ENCODE measurements around the gene SH3BP1. TPM values are rescaled to one million over a fixed set of nuclear protein-coding genes. Genes with fewer than 3 reads are reported as not detected.

SH3BP1 gene
- total RNA-seq, 1 experiment from 2014 or later, result 60.5 TPM

- Histone ChIP-seq H3K36me3 (ENCODE audit: low read depth) (0 out of 2 replicates have a peak, but pooled peaks cover 8% of the 10 kb centered on the region), H3K4me3 (no peak overlapping the region), H3K4me2 (no peak overlapping the region), H3F3A (ENCODE audit: insufficient read depth, low read depth) (peaks cover 17% of the 10 kb centered on the region), H3K9me2 (ENCODE audit: insufficient read depth) (no peaks in the 10 kb centered on the region), H3K4me1 (replicated peaks; ENCODE audit: insufficient read depth) (no peaks in the 10 kb centered on the region), H3K9me3 (ENCODE audit: insufficient read depth, low read depth) (no peaks in the 10 kb centered on the region), H4K20me1 (ENCODE audit: insufficient read depth) (0 out of 2 replicates have a peak, but pooled peaks cover 3% of the 10 kb centered on the region), H3K27me3 (ENCODE audit: insufficient read depth, low read depth) (no peaks in the 10 kb centered on the region), H3K27ac (no peak overlapping the region), H3K79me2 (ENCODE audit: low read depth) (no peaks in the 10 kb centered on the region), H2AFZ (no peak overlapping the region)
- intact Hi-C loops (cut with micrococcal nuclease; ENCODE audit: unreplicated experiment), result no loop called here
- ChIA-PET POLR2A (ENCODE audit: unreplicated experiment) (no interaction called here), CTCF (no interaction called here)
- no peak for DNase-seq
- no TSS peak for BruUV-seq (replicated peaks)
- TF ChIP-seq EZH2 (IDR thresholded peaks at IDR 0.05; ENCODE audit: low read depth), result no peak
- TF ChIP-seq, protein P1, sequence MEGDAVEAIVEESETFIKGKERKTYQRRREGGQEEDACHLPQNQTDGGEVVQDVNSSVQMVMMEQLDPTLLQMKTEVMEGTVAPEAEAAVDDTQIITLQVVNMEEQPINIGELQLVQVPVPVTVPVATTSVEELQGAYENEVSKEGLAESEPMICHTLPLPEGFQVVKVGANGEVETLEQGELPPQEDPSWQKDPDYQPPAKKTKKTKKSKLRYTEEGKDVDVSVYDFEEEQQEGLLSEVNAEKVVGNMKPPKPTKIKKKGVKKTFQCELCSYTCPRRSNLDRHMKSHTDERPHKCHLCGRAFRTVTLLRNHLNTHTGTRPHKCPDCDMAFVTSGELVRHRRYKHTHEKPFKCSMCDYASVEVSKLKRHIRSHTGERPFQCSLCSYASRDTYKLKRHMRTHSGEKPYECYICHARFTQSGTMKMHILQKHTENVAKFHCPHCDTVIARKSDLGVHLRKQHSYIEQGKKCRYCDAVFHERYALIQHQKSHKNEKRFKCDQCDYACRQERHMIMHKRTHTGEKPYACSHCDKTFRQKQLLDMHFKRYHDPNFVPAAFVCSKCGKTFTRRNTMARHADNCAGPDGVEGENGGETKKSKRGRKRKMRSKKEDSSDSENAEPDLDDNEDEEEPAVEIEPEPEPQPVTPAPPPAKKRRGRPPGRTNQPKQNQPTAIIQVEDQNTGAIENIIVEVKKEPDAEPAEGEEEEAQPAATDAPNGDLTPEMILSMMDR (conservative IDR thresholded peaks at IDR 0.05), result no peak
Observed at GRCh38 chr22:37647317-37647716, 7.8 kb downstream of the SH3BP1 start.

DNA sequence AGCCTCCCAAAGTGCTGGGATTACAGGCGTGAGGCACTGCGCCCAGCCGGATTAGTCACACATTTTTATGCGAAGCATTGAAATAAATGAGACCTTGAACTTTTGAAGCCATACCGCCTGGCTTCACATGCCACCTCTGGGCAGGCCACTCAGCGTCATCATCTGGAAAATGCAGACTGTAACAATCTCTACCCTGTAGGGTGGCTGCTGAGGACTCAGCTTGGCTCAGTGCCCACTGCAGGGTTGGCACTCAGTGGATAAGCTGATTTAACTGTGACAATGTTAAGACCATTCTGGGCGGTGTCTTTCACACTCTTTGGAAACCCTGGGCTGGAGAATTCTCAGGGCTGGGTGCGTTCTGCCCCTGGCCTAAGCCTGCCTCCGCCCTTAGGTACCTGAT is 8.5 kb downstream of the SH3BP1 start:
- BruUV-seq (replicated peaks), result no TSS peak
- no peak overlapping the region for H3K27ac ChIP-seq
- no peaks in the 10 kb centered on the region for H3K79me2 ChIP-seq (ENCODE audit: low read depth)
- H3K4me1 ChIP-seq (replicated peaks; ENCODE audit: insufficient read depth), result no peaks in the 10 kb centered on the region
- H3K9me2 ChIP-seq (ENCODE audit: insufficient read depth), result no peaks in the 10 kb centered on the region
- TF ChIP-seq, protein P1 (conservative IDR thresholded peaks at IDR 0.05), result no peak
- TF ChIP-seq EZH2 (IDR thresholded peaks at IDR 0.05; ENCODE audit: low read depth), result no peak
- ChIA-PET POLR2A (ENCODE audit: unreplicated experiment) (interaction anchor here (0.7 kb wide), 1 partner anchor 24 kb away, joined by 3 read pairs; no protein-coding TSS in a partner anchor), CTCF (no interaction called here)
- 0 out of 2 replicates have a peak, but pooled peaks cover 3% of the 10 kb centered on the region for H4K20me1 ChIP-seq (ENCODE audit: insufficient read depth)
- intact Hi-C loops (cut with micrococcal nuclease; ENCODE audit: unreplicated experiment), result no loop called here
- H3F3A ChIP-seq (ENCODE audit: insufficient read depth, low read depth), result peaks cover 17% of the 10 kb centered on the region
- no peak for DNase-seq
- H3K4me3 ChIP-seq, result no peak overlapping the region
- H3K27me3 ChIP-seq (ENCODE audit: insufficient read depth, low read depth), result no peaks in the 10 kb centered on the region
- H3K4me2 ChIP-seq, result no peak overlapping the region
- no peaks in the 10 kb centered on the region for H3K9me3 ChIP-seq (ENCODE audit: insufficient read depth, low read depth)
- 0 out of 2 replicates have a peak, but pooled peaks cover 5% of the 10 kb centered on the region for H3K36me3 ChIP-seq (ENCODE audit: low read depth)
- no peak overlapping the region for H2AFZ ChIP-seq

GRCh38 chr22:37650463-37651136 is 11.1 kb downstream of the SH3BP1 start:
- intact Hi-C loops (cut with micrococcal nuclease; ENCODE audit: unreplicated experiment), result no loop called here
- CTCF ChIA-PET, result no interaction called here
- POLR2A ChIA-PET (ENCODE audit: unreplicated experiment), result no interaction called here

More at GRCh38 chr22:37650463-37651136, 11.1 kb downstream of the SH3BP1 start:
- H3F3A ChIP-seq (ENCODE audit: insufficient read depth, low read depth), result peaks cover 14% of the 10 kb centered on the region
- BruUV-seq (replicated peaks), result no TSS peak
- H2AFZ ChIP-seq, result no peak overlapping the region
- no peaks in the 10 kb centered on the region for H3K9me2 ChIP-seq (ENCODE audit: insufficient read depth)
- H3K27me3 ChIP-seq (ENCODE audit: insufficient read depth, low read depth), result no peaks in the 10 kb centered on the region
- no peak overlapping the region for H3K4me3 ChIP-seq
- H3K4me2 ChIP-seq, result no peak overlapping the region
- H3K79me2 ChIP-seq (ENCODE audit: low read depth), result no peaks in the 10 kb centered on the region
- no peak overlapping the region for H3K27ac ChIP-seq
- no peaks in the 10 kb centered on the region for H3K9me3 ChIP-seq (ENCODE audit: insufficient read depth, low read depth)
- no peak for DNase-seq
- H3K36me3 ChIP-seq (ENCODE audit: low read depth), result 0 out of 2 replicates have a peak, but pooled peaks cover 5% of the 10 kb centered on the region
- TF ChIP-seq, protein P1 (conservative IDR thresholded peaks at IDR 0.05), result no peak
- no peaks in the 10 kb centered on the region for H4K20me1 ChIP-seq (ENCODE audit: insufficient read depth)
- H3K4me1 ChIP-seq (replicated peaks; ENCODE audit: insufficient read depth), result no peaks in the 10 kb centered on the region

Measured in PC-9 (cell line).